Embryonic facial prominence (tissue), 1 donor: ENCODE data around the gene SYNE1.
"Not testable (repeated sequence)": the region's sequence is repeated elsewhere in the genome, so short reads cannot be mapped to it uniquely, and the experiment has no call there.

Experiments
- DNase-seq: peaks from one replicate; pipeline ENCODE4 v3.0.0-alpha.2; 2016; ENCODE audit errors: extremely low spot score

The SYNE1 gene

DNA sequence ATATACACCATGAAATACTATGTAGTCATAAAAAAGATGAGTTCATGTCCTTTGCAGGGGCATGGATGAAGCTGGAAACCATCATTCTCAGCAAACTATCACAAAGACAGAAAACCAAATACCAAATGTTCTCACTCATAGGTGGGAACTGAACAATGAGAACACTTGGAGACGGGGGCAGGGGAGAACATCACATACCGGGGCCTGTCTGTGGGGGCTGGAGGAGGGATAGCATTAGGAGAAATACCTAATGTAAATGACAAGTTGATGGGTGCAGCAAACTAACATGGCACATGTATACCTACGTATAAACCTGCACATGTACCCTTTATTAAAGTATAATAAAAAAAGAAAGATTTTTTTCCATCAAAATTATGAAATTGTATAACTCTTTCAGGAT, 22.4 kb downstream of the SYNE1 start:
- not testable (repeated sequence) for DNase-seq

DNA sequence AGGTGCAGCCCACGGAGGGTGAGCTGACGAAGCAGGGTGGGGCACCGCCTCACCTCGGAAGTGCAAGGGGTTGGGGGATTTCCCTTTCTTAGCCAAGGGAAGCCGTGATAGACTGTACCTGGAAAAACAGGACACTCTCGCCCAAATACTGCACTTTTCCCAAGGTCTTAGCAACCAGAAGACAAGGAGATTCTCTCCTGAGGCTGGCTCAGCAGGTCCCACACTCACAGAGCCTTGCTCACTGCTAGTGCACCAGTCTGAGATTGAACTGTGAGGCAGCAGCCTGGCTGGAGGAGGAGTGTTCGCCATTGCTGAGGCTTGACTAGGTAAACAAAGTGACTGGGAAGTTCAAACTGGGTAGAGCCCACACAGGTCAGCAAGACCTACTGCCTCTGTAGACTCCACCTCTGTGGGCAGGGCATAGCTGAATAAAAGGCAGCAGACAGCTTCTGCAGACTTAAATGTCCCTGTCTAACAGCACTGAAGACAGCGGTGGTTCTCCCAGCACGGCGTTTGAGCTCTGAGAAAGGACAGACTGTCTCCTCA, 28.0 kb downstream of the SYNE1 start:
- DNase-seq: no peak

GRCh38 chr6:152605941-152606340, 31.2 kb downstream of the SYNE1 start:
- DNase-seq: no peak

GRCh38 chr6:152605342-152605741, 31.8 kb downstream of the SYNE1 start:
- no peak for DNase-seq

DNA sequence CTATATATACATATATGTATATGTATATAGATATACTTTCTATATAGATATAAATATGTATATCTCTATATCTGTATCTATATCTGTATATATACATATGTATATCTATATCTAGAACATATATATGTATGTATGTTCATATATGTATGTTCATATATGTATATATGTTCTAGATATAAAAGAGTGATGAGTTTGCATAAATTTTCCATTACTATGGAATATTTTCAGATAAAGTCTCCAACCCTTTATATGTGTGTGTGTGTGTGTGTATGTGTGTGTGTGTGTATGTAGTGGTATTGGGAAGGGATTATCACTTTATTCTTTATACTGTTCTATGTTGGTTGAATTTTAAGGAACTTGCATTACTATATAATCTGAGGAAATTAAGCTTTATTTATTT, 33.3 kb downstream of the SYNE1 start:
- no peak for DNase-seq

DNA sequence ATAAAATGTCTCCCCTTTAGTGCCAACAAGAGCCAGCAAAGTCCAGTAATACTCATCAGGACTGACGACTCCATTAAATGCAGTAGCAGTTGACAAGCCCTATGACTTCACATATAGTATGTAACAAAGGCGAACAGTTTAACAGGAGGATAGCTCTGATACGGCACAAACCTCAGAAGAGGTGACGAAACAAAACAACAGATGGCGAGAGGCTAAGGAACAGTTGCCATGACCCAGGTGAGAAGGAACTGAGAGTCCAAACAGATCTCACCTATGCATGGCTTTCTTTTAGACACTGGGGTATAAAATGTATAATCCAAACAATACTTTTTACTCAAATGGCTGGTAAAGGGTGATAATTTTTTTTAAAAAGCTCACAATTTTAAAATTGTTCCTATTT, 37.1 kb downstream of the SYNE1 start:
- no peak for DNase-seq

GRCh38 chr6:152598901-152599537, 38.1 kb downstream of the SYNE1 start:
- DNase-seq: no peak

DNA sequence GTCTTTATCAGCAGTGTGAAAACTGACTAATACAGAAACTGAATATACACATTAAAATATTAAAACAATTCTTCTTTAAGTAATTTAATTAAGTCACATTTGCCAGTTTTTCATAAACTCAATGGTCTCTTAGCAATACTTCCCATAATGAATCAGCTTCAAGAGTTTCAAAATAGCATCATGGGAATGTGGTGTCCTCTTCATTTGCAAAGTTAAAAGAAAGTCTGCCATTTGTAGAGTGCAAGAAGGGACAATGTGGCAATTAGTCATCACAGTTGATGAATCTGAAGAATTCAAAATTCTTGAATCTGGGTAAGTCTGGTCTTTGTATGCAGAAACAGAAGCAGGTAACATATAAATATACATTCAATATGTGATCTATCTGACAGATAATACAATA, 38.7 kb downstream of the SYNE1 start:
- DNase-seq: no peak

GRCh38 chr6:152596726-152597125, 40.4 kb downstream of the SYNE1 start:
- no peak for DNase-seq

DNA sequence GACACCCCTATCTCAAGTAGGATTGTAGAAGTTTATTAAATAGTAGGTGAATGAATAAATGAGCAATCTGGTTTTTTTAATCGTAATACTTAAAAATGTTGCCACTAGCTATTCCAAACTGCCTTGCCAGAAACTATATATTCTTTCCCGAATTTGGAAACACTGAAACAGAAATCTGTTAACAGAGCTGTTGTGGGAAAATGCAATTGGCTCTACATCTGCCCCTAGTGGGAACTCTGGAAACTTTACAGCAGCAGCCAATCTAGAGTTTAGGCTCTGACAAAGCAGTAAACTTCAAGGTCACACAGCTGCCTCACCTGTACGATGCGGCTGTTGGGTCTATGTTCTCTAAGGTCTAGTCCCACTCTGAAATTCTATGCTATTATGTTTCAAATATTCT, 41.7 kb downstream of the SYNE1 start:
- no peak for DNase-seq

- DNase-seq: no peak
These were observed 42.5 kb downstream of the SYNE1 start for GRCh38 chr6:152594701-152595100.

DNA sequence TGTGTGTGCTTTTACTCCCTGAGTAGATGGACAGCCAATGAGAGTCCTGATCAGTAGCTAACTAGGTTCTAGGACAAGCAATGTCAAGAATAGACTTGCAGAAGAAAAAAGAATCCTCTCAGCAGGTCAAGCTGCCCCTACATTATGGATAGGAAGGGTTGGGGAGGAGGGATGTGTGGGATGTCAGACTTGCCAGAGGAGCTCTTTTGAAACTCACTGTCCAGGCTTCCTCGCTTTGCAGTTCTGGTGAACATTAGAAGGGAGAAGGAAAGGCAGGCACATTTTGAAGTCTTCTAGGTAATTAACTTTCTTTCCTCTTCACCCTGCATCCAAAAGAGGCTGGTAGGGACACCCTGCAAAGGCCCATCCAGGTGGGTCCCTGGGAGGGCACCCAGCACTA, 48.7 kb downstream of the SYNE1 start:
- DNase-seq: no peak

GRCh38 chr6:152587473-152587872, 49.7 kb downstream of the SYNE1 start:
- DNase-seq: no peak

DNA sequence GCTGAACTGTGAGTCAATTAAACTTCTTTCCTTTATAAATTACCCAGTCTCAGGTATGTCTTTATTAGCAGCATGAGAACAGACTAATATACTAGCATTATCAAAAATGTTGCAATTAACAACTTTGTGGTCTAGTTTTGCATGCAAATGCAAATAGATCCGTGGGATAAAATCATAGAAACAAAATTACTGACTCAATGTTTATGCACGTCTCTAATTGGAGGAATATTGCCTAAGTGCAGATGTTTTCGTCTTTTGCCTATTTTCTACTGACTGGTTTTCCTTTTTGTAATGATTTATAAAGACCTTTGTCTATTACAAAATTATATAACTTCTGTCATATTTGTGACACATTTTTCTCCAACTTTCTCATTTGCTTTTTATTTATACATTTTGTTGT, 51.9 kb downstream of the SYNE1 start:
- no peak for DNase-seq

- no peak for DNase-seq
These were observed 53.3 kb downstream of the SYNE1 start for GRCh38 chr6:152583888-152584287.

DNA sequence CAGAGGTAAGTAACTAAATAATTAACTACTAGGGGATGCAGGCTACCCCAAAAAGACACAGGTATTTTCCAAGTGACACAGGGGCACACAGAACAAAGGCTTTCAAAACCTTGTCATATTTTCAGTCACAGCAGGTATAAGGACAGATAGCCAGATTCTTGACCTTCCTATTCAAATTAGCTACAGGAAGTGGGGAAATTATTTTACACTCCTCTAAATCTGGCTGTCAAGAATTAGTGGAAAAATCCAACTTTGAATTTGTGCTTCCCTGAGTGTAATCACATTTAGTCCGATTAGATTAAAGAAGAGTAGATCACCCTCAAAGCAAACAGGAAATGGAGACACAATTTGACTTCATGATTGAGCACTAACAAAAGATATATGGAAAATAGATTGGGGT, 60.6 kb downstream of the SYNE1 start:
- DNase-seq: no peak

GRCh38 chr6:152575621-152576150, 61.5 kb downstream of the SYNE1 start:
- DNase-seq: no peak

- no peak for DNase-seq
These were observed 62.0 kb downstream of the SYNE1 start for GRCh38 chr6:152575161-152575560.

DNA sequence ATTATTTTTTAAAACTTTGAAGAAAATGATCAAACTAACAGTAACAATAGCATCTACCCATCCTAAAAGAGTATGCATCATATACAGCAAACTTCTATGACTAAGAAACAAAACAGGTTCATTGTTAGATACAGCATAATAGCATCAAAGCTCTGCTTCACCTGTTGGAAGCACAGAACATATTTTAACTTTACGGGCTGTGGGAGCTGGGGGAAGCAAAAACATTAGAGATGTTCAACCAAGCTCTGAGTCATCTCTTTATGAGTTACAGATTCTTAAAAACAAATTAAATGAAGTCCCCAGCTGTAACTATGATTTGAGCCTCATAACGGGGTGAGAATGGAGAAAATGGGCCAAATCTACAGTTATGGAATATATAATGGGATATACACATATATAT, 63.4 kb downstream of the SYNE1 start:
- no peak for DNase-seq

- DNase-seq: no peak
These were observed 64.6 kb downstream of the SYNE1 start for GRCh38 chr6:152572338-152573088.

- no peak for DNase-seq
These were observed 65.2 kb downstream of the SYNE1 start for GRCh38 chr6:152571943-152572337.

DNA sequence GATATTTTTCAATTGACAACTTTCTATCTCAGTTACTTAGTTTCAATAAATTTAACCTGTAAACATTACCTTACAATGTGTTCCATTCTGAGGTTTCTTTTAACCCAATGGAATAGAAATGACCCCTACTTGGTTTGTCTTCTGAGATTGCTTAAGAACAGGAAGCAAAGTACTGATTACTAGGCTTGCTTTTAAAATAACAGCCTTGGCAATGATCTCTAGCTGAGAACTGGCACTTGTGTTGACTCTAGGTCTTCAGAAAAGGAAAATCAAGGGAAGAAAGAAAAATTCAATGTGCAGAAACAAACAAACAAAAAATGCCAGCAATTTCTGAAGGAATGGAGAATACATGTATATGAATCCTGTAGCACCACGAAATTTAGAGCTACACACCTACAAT, 66.1 kb downstream of the SYNE1 start:
- DNase-seq: no peak
